ENCODE data around the gene MATN3.

Gene MATN3

DNA sequence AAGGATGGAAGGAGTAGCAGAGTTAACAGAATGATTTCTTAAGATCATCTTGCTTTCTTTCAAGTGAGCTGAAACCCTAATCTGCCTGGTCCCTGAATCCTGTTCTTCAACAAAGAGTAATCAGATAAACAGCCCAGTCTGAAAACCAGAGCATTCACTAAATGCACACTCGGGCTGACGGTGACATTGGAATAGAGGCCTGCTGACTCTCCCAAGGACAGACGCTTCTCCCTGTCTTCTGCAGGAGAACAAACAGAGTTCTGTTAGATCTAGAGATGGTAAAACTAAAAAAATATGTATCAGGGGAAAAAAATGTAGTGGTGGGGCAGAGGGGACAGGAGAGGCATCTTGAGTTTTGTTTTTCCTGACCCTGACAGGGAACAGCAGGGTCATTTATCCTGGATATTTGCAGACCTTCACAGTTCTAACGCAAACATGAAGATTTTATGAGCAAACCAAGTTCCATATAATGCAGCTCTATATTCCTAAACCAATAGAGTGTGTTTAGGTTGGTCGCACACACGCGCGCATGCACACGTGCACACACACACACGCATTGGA is 7.3 kb downstream of the MATN3 start:
- DNase-seq (ENCODE audit: low read depth) = no peak

DNA sequence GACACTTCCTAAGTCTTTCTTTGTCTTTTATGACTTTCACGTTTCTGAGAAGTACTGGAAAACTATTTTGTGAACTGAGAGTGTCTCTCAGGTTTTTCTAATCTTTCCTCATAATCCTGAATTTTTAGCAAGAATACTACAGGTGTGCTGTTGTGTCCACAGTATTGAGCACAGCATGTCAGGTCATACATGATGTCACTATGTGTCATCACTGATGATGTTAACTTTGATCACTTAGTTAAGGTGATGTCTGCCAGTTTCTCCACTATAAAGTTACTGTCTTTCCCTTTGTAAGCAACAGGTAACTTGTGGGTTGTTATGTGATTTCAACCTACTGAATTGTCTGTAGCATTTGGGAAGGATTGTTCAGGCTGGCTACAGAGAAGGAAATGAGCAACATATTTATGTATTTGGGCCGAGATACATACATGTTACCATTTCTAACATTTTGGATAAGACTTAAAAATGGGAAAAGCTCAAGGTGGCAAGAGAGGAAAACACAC is 11.1 kb downstream of the MATN3 start:
- DNase-seq (ENCODE audit: low read depth) = no peak

DNA sequence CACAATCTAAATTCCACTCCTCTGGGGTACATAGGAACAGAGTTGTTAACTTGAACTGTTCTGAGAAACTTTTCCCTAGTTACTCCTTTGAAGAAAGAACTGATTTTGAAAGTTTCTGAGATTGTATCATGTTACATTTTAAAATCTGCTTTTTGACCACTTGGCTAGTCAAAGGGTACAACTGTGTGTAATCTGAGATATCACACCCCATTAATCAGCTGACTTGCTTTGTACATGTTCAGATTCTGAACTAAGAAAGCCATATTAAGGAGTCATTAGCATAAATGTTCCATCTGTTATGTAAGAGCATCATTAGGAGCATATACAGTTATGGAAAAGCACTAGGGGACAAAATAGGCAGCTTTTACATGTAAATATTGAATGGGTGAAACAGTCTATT is 18.7 kb downstream of the MATN3 start:
- no peak for DNase-seq (ENCODE audit: low read depth)

DNA sequence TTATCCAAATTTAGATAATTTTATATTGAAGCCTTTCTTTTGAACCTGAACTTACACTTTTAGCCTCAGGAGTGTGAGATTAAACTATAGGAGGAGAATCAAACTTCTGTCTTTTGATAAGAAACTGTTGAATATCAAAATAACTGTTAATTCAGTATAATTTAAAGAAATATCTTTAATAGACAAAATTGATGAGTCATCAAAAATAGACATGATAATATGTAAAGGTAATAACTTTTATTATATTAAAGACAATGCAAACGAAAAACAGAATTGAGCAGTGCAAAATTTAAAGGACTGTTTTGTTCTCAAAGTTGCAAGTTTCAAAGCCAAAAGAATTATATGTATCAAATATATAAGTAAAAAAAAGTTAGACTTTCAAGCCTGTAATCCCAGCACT is 20.6 kb downstream of the MATN3 start:
- no peak for DNase-seq (ENCODE audit: low read depth)

DNA sequence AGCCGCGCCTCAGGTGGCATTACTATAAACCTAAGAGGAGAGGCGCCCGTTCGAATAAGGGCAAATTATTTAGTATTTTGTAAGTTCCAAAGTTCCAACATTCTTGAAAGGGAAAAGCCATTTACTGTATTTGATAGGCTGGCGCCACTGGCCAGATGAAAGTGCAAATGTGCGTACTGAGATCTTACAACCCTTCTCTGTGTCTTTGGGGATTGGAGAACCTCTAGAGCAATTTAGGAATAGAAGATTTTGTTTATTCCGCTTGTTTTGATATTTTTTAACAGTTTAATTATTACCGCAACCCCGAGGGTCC is 22.1 kb downstream of the MATN3 start:
- no peak for DNase-seq (ENCODE audit: low read depth)

DNA sequence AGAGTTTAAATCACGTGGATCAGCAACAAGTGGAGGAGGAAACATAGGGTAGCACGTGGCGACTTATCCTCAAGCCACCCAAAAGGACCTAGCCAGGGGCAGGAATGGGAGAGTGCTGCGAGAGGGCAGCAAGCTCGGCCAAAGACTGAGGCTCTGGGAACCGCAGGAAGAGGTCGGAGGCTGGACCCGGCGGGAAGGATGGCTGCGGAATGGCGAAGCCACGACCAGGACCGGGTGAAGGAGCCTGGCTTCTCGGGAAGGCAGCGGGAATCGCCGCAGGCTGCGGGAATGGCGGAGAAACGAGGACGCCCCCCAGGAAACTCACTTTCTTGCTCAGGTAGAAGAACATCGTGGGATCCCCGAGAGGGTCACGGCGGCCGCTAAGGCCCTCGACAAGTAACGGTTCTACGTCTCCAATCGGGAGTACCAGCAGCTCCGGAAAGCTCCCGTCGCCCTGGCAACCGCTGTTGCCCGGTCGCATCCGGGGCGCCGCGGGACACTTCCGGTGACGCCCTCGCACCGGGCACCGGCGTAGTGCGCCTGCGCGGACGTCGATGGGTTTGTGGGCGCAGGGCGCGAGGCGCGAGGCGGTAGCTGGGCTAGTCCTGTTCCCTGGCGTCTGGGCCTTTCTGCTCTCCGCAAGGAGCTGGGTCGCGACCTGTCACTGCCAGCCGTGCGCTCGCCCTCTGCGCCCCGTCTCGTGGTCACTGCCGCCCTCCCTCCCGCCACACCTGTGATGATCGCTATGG is 22.6 kb downstream of the MATN3 start, which contains the start of gene WDR35:
TSS of gene WDR35 (minus strand) at position 439 of the 749 bp plus-strand sequence. CDS start at position 349, 90 bp downstream.
- peak; percentile 76 for DNase-seq (ENCODE audit: low read depth)

DNA sequence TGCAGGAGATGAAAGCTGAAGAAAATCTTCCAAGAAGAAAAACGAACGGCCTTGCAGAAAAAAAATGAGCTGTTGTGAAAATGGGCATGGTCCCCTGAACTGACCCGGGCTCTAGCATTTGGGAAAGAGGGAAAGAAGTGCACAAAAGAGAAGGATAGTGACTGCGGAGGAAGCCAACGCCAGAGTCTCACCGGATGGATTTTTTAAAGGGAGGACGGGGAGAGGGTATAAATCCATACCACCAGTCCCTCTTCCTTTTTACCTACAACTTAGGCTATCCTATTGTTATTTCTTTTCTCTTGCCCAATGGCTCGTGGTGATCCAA is 23.2 kb downstream of the MATN3 start:
- no peak for DNase-seq (ENCODE audit: low read depth)

DNA sequence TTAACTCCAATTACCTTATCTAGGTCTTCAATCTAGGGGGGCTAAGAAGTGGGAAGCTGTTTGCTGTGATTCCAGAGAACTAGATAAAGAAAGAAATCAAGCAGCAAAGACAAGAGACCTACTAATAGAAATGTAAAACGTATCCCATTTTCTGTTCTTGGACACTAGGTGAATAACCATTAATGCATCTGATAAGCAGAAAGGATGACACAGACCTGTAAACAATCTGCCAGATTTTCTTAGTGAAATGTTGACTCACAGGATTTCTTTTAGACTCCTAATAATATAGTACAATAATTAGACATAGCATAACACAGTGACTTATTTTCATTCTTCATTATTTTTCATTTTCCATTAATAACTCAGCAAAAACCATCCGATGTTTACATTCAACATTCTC is 23.9 kb downstream of the MATN3 start:
- no peak for DNase-seq (ENCODE audit: low read depth)

DNA sequence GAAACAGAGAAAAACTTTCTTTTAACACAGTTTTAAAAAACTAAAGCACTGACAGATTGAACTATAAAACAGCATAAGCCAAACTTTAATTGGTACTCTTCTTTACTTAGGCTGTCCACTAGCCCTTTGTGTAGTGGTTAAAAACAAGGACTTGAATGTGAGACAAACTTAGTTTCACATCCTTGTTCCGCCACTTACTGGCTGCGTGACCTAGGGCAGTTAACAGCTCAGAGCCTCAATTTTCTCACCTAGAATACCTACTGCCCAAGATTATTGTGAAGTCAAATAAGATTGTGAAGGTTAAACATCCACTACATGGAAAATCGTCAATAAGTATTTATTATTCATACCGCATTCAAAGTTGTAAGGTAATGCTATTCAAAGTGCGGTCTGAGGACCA is 24.5 kb downstream of the MATN3 start:
- DNase-seq (ENCODE audit: low read depth) = no peak

DNA sequence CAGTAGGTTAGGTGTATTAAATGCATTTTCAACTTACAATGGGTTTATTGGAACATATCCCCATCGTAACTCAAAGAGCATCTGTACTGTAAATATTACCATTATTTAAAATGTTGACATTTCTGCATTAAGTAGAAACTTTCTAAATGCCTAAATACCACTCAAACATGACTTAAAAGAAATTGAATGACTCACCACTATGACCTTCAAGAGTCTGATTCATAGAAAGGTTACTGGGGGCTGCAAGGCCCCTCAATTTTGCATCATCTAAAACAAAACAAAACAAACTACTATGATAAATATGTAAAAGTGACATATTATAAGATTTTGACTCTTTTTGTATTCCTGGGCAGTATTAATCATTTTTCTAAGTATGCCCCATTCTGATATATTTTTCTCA is 30.2 kb downstream of the MATN3 start:
- no peak for DNase-seq (ENCODE audit: low read depth)

DNA sequence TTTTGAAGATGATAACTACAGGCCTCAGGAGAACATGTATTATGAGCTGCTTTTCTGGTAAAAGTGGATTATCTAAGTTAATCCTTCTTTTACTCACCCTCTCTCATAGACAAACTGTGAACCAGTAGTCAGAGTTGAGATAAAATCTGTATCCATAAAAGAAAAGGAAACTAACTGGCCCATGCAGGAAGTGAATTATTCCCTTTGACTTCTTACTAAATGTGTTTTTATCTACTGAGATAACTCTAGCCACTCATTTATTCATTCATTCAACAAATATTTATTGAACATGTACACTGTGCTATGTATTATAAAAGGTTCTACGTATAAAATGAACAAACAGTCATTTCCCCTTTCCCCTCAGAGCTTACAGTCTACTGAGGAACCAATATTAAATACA is 32.5 kb downstream of the MATN3 start:
- DNase-seq (ENCODE audit: low read depth) = no peak

DNA sequence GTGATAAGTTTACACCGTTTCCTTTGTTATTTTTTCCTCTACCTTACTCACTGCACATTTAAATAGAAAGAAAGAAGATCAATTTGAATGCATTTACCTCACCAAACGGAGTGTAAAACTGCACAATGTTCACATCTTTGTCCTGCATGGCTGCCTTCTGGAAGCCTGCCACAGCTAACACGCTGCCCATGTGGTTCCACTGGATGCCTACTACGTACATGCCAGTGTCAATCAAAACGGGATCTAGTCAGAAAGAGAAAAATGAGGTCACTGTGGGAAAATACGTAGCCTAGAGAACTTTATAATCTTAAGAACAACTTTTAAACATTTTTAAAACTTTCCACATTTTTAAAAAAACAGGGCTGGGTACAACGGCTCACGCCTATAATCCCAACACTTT is 39.0 kb downstream of the MATN3 start:
- DNase-seq (ENCODE audit: low read depth) = no peak

DNA sequence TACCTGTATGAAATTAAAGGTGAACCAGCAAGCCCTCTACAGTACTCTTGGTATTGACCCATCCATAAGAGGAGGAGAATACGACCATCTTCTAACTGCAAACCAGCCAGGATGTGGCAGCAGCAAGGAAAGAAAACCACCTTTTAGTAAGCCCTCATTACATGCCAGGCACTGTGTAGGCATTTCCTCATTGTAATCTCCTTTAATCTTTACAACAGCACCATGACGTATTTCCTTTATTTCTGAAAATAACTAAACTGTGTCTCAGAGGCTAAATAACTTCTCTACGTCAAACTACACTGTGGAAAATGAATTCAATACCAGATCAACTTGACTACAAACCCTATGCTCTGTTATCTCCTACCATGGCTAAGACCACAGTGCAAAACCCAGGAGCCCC is 40.8 kb downstream of the MATN3 start:
- DNase-seq (ENCODE audit: low read depth) = no peak

DNA sequence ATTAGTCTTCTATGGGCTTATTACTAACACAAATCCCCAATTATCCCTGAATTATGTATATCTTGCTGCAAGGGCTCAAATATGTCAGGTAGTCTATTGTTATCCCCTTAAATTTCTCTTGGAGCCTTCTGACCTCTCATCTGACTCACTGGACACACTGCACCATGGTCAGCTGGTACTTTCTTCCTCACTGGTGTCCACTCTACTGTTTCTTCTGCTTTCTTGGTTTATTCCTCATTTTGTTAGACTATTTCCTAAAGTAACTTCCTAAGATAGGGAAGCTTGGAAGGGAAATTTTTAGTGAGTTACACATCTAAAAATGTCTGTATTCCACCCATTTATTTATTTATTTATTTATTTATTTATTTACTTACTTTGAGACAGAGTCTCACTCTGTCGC is 49.1 kb downstream of the MATN3 start:
- DNase-seq (ENCODE audit: low read depth) = no peak

DNA sequence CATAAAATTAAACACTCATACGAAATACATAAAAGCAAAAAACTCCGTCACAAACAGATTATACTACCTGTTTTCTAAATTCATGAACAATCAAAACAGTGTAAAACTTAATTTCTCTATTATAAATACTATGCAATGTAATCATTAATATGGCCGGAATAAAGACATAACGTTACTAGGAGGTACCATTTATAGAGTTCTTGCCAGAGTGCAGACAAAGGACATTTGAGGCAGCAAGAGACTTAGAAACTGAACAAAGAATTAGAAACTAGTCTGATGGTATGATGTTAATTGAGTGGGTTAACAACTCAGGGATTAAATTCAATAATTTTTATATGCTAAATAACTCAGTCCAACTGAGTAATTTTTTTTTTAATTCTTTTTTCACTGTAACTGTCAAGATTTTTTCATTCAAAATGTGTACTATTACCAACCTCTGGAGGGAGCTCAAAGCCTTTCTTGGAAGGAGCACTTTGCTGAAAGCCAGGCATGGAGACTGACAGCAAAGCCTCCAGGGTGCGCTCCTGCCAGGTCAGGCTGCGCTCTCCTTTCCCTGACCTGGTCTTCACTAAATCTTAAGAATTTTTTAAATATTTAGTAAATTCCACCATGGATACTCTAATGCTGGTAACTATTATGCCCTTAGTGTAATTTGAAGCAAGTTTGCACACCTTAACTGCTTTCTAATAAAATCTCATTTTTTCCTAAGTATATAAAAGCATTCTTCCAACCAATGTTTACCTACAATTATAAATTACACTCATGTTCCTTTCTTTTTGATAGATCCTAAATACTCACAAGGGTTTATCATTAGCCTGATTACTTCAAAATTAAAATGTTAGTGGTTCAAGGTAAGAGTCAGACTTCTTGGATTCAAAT is 56.7 kb downstream of the MATN3 start:
- DNase-seq (ENCODE audit: low read depth) = peak; percentile 76

DNA sequence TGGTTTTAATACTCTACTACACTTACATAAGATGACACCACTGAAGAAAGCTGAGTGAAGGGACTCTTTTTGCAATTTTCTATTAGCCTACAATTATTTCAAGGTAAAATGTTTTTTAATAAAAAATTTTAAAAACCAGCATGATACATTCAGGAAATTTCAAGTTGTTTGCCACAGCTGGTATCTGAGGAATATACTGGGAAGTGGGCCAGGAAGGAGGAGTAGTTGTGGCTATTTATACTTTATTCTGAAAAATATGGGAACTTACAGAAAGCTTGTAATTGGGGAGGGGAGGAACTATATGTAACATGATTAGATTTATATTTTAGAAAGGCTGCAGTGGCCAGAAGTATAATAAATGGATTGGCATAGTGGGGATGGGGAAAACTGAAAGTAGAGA is 63.4 kb downstream of the MATN3 start:
- DNase-seq (ENCODE audit: low read depth) = peak; percentile 8

DNA sequence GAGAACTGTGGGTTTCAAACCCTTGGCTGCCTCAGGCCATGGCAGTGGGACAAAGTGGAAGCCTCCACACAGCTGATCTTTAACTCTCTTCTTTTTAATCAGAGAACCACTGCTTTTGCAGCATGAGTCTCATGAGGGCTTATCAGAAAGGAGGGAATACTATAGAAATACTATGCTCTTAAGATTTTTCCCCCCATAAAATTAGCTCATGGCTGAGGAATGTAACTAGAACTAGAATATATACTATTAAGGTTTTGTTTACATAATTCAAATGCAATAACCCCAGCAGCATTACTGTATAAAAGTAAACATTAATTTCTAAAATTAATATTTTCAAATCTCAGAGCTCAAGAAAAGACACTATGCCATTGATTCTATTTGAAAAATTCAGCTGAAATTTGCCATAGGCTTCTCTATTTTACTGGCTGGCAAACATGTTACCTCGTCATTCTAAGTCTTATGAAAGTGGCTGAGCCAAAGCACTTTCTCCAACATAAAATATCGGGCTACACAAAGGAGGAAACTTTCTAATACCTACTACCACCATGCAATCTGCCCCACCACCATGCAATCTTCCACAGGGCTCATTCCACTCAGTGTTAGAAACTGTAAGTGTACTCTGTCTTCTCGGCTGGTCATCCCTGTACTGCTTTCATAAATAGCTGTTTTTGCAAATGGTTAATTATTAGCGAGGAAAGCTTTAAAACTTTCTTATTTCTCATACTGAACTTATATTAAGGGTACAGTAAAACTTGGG is 65.1 kb downstream of the MATN3 start:
- DNase-seq (ENCODE audit: low read depth) = no peak

DNA sequence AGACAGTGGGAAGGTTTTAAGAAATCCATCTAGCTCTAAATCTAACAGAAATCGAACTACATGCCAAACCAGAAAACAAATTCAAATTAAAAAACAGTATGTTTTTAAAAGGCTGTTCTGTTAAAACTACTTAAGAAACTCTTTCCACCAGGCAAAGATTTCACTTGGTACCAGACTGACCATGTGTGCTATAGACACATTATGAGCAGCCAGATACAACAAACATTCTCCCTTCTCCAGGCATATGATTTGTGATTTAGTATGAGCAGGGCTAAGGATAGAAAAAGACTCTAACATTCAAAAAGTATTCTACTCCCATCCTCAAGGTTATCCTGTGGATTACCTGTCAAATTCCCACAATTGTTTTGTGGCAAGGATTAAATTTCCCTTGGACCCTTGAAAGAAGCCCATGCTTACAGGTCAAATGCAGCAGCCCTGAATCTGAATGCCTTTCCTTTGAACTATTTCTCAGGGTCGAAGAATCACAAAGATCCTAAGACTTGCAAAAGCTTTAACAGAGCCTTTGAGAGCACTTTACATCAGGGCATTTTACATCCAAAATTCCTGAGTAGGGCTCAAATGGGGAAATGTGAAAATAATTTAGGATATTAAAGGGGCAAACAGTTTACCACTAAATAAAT is 68.1 kb downstream of the MATN3 start:
- no peak for DNase-seq (ENCODE audit: low read depth)

DNA sequence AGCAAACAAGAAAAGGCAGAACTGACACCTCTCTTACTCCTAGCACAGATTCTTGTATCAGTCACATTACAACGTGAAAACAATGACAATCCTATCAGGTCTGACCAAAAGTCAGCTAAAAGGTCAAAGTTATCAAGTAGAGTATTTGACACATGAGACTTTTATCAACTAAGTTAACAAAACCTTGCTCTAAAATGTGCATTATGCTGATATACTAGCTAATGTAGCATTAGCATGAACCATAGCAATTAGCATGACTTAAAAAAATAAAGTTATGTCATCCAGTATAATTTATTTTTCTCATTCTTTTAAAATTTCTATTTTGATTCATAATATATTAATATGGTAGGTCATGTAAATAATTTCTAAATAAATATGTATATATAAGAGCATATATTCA is 69.3 kb downstream of the MATN3 start:
- no peak for DNase-seq (ENCODE audit: low read depth)

DNA sequence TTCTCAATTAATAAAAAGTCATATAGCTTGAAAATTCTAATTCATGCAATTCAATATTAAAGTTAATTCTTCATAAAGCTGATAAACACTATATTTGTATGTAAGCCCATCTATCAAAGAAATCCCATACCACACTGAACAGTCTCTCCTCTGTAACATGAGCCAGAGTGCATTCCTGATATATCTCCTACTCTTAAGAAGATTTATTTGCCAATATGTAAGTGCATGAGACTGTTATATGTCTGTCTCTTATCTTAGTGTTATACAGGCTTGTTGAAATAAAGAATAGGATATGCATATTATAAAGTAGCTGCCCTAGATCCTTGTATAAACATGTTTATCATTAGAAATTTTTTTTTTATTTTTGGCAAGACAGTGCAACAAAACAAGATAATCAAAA is 70.3 kb downstream of the MATN3 start:
- no peak for DNase-seq (ENCODE audit: low read depth)

Data from fibroblast of the conjunctiva (primary cell).